Activated CD4-positive, alpha-beta T cell treated with anti-CD3 and anti-CD28 coated beads for 24 hours (primary cell): ENCODE measurements around the gene ZNF512B.
A peak's percentile ranks its signal among the peaks of the same experiment; 100 is the strongest.

Experiments used
- DNase-seq, 2 donors: peaks; one replicate each; pipeline ENCODE4 v3.0.0-alpha.2; 2020; ENCODE audit warnings: low read depth in 2 of 2

The ZNF512B gene

DNA sequence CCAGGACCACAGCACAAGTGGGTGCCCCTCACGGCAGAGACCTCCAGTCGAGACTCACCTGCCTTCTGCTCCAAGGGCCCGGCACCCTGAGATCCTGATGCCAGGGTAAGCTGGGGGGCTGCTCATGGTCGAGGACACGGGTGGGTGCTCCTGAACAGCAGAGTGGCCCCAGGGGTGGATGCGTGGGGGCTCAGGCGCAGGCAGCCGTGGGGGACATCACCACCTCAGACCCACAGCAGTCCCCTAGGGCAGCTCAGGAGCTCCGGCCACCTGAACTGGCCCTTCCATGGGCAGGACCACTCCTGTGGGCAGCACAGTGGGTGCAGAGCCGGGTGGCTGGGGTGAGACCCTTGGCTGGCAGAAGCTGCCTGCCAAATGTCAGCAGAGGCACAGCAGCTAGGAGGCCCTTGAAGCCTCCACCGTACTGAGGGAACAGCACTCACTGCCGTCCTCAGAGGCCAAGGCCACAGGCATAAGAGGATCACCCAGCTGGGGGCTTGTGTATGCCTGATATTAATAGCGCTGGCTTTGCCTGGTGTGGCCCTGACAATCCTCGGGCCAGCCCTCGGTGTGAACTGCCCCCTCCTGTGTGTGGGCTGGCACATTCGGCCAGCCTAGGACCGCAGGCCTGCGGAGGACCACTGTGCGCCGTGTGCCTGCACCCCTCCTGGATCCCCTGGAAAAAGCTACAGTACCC is 18.9 kb downstream of the ZNF512B start:
- DNase-seq = no peak

DNA sequence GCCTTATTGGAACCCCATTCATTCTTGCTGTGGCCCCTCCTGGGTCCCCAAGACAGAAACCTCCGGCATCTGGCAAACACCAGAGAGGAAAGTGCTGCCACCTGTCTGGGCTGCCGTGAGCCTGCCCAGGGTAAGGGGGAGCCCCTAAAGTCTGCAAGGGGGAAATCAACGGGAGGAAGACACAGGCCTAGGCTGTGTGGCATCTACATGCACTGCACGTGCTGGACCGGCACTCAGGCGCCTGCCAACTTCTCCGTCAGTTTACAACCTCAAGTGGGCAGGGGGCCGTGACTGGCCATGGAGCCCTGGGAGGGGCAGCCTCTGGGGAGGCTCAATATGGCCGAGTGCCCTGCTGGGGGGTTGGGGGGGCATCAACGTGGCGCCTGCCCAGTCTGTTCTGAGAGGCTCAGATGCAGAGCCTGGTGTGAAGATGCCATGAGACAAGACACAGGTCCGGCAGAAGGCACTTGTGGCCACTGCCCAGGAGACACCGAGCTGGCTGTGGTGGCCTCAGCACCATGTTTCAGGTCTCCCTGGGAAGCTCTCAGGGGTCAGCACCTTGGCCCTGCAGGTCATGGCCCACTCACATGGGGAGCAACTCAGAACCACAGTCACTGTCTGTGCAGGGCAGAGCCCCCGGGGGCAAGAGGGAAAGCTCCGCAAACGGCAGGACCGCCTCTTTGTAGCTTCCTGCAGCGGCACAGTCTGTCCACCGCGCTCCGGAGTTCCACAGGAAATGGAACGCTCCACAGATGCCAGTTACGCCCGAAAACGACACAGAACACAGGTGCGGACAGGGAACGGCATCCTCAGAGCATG is 21.9 kb downstream of the ZNF512B start:
- DNase-seq = no peak

DNA sequence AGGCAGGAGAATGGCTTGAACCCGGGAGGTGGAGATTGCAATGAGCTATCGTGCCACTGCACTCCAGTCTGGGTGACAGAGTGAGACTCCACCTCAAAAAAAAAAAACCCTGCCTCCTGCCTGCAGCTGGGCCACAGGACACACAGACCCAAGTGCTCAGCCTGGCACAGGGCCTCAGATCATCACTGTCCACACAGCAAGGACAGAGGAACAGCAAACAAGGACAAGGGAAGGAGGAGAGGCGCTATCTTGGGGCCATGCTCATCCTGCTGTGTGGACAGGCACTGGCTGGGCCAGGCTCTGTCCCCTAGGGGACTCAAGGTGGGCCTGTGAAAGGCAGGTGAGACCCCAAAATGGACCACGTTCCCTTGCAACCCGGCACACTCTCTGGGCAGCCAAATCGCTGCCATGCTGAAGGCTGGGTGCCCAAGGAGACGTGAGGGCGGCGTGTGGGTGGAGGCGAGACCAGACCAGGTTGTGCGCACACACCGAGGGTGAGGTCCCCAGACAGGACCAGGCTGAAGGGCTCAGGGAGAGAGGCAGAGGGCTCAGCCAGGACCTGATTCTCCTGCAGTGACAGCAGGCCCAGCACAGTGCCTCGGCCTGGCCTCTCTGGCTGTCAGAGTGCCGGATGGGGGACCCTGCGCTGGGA is 22.6 kb downstream of the ZNF512B start:
- DNase-seq = no peak

DNA sequence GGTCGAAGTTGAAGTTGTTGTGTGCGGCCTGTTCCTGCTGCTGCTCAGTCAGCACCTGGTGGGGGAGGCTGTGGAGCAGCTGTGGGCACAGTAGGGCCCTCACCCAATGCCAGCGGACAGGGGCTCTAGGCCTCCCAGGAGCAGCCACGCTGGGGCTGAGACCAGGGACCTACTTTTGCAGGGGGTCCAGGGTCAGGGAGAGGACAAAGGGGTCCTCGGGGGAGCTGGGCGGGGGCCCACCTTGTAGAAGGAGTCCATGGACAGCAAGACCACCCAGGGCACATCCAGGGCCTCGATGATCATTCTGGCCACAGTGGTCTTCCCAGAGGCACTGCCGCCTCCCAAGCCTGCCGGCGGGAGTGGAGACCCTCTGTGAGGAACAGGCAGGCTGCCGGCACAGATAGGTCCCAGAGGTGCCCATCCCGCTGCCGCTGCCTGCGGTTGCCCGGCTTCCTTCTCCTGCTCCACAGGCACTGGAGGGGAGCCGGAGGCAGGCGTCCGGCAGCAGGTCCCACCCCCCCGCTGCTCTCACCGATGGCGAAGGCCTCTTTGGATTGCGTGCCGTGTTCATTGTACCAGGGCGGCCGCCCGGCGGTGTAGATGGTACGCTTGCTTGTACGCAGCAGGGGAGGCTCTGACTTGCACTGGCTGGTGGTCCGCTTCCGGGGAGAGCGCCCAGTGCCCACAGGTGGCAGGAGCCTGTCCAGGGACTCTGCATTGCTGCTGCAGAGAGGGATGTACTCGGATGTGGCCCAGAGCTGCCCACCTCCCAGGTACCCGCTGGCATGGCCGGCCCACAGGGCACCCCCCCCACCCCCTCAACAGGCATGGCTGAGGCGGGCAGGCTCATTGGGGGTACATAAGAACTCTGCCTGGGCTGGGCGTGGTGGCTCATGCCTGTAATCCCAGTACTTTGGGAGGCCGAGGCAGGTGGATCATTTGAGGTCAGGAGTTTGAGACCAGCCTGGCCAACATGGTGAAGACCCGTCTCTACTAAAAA is 23.5 kb downstream of the ZNF512B start:
- no peak for DNase-seq

DNA sequence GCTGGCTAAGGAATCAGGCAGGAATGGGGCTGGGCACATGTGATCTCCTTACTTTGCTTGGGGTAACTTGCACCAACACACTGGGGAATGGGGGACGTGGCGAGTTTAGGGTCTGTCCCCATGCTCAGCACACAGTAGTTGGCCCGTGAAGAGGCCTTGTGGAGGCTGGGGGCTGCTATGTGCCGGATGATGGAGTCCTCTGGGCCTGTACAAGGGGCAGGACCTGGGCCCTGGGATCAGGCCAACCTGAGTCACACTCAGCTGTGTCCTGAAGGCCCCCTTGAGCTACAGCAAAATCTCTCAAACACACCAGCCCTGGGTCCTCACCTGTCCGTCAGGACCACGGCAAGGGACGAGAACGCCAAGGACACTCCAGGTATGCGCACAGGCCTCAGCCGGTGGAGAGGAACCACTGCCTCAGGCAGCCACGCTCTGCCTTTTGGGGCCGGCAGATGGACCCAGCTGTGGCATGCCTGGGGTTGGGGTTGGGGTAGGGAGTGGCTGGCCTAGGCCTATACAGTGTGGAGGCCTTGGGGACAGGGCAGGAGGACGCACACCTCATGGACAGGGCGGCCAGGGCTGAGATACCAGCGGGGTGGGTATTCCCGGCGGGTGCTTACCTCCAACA is 24.6 kb downstream of the ZNF512B start:
- no peak for DNase-seq

DNA sequence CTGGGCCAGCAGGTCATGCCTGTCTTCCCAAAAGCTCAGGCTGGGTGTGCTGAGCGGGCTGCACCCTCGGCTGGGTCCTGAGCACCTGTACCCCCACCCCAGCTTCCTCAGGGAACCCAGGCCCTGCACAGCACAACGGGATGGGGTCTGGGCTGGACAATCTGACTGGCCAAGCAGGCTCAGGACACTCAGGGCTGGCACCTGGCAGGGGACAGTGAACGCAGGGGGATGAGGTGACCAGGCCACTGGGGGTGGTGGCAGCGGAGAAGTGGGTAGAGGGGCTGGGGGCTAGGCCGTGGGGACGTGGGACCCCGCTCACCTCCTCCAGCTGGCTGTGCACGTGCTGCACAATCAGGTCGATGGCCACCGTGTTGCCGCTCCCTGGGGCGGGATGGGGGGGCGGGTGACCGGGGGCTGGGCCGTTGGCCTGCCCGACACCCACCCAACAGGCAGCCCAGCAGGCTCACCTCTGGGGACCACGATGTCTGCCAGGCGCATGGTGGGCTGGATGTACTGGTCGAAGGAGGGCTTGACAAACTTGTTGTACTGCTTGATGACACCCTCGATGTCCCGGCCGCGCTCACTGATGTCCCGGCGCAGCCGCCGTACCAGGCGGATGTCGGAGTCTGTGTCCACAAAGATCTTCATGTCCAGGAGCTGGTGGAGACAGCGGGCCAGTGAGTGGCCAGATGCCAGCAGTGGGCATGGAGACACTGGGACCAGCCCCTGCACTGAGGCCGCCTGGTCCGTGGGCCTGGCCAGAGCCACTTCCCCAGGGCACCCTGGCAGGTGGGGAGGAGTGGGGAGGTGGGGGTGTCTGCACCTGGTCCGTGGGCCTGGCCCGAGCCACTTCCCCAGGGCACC is 25.4 kb downstream of the ZNF512B start:
- no peak for DNase-seq

DNA sequence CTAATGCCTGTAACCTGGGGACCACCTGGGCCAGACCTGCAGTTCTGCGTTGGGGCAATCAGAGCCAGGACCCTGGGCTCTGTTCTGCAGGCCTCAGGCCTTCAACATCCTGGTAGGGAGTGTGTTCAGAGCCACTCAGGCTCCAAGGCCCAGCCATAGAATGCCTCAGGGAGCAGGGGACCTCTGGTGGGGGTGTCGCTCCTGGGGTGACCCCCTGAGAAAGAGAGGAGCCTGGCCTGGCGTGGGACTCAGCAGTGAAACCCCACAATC is 26.0 kb downstream of the ZNF512B start:
- no peak for DNase-seq

DNA sequence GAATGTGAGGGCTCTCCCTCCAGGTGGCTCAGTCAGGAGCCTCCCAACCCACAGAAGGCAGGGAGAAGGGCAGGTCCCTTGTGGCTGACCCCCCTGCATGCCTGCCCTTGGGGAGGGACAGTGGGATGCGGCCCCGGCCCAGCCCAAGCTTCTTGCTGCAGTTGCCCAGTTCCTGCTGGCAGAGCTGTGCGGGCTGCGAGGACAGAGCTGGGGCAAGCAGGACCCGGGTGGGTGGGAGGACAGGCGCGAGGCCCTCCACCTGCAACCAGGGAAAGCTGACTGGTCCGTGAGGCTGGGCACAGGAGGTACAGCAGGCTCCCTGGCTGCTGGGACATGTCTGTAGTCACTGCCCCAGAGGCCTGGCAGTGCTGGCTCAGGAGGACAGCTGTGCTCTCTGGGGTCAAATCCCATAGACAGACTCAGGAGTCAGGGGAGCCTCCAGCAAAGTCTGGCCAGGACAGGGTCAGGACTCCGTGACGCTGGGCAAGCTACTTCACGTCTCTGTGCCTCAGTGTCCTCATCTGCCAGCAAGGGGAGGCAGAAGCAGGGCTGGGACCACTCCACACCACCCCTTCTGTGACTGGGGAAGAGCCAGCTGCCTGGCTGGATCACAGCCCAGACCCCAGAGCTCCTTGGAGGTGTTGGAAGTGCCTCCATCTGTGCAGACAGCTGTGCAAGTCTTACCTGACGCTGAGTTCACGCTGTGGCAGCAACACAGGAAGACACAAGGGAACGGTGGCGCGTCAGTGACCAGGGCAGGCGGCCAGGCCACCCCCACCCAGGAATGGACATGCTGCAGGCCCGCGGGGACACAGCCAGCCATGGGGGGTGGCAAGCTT is 26.5 kb downstream of the ZNF512B start:
- no peak for DNase-seq

DNA sequence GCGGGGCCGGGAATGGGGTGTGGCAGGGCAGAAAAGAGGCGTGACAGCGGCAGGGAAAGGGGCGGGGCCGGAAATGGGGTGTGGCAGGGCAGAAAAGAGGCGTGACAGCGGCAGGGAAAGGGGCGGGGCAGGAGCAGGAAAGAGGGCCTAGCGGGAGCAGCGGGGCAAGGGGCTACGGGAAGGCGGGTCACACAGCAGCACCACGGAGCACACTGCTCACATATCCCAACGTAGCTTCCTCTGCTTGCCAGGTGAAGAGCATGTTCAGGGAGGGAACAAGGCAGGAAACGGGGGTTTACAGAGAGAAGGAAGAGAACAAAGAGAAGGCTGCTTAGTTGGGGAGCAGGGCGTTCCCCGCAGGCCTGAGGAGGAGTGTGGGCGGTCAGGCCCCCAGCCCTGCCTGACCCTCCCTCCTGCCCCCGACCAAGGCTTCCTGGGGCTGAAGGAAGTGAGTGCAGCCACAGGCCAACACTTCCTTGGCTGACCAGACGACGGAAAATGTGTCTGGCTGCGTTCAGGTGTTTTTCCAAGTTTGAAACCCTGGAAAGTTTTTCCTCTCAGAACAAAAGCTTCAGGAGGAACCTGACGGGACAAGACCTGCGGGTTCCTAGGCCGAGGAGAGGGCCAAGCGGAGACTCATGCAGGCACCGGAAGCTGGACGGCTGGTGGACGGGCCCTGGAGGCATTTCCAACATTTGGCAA is 27.3 kb downstream of the ZNF512B start:
- DNase-seq = no peak

DNA sequence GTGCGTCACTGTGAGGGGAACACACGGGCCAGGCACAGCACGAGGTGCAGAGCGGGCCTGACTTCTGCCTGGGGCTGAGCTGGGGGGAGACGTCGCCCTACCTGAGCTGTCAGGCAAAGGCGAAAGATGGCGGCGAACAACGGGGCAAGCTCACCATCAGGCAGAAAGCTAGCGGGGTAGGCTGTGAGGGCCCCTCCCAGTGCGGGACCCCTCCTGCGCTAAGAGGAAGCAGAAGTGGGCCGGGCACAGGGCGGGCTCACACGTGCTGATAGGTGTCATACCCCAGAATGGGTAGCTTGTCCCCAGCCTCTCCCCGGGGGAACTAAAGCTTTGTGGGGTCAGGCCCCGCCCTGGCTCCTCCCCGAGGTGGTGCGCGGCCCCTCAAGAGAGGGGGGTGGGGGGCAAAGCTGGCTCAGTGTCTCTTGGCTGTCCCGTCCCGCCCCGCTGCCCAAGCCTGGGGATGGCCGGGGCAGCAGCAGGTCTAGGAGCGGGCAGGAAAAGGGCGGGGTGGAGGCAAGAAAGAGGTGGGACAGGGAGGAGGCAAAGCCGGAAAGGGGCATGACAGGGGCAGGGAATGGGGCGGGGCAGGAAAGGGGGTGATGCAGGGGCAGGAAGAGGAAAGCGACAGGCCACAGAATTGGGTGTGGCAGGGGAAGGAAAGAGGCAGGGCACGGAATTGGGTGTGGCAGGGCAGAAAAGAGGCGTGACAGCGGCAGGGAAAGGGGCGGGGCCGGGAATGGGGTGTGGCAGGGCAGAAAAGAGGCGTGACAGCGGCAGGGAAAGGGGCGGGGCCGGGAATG is 28.2 kb downstream of the ZNF512B start:
- DNase-seq = peak; percentile 48 to 55

DNA sequence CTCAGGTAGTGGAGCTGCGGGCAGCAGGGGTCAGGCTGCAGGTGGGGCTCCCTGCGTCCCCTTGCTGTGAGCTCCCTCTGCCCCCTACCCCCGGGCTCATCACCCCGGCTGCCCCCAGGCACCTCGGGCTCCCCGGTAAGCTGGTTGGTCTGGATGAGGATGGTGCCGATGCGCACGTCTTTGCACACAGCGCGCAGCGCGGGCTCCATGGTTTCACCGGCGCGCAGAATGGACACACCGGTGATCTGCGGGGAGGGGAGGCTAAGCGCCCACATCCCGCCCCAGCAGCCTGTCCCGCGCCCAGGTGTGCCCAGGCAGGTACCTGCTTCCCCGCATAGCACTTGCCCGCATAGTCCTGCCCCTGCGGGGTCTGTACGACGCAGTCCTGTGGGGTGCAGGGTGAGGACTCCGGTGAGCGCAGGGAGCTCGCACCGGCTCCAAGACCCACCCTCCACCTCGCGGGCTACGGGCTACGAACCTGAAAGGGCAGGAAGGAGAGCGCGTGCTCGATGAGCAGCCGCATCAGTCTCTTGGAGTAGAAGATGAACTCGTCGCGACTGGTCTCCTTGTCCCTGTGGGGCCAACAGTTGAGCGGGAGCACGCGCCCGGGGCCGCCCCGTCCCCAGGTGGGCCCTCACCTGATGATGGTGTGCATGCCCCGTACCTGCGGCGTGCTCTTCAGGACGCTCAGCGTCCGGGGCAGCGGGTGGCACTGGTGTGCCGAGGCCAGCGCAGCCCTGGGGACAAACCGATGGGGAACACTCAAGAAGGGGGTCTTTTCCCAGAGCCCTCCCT is 29.1 kb downstream of the ZNF512B start:
- no peak for DNase-seq

DNA sequence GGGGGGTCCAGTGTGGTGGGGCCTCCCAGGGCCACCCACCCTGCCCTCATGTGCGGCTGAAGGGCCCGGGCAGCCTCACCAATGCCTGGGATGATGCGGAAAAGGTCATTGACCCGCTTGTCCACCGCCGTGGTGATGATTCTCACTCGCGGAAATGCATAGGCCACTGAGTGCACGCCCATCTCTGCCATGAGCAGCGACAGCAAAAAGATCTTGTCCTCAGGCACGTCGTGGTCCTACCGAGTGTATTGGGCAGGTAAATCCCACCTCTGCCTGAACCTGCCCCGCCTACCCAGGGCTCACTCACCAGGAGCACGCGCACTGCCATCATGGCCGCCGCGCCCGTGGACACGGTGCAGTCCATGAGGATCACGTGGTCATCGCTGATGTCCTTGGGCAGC is 29.7 kb downstream of the ZNF512B start:
- DNase-seq = no peak

DNA sequence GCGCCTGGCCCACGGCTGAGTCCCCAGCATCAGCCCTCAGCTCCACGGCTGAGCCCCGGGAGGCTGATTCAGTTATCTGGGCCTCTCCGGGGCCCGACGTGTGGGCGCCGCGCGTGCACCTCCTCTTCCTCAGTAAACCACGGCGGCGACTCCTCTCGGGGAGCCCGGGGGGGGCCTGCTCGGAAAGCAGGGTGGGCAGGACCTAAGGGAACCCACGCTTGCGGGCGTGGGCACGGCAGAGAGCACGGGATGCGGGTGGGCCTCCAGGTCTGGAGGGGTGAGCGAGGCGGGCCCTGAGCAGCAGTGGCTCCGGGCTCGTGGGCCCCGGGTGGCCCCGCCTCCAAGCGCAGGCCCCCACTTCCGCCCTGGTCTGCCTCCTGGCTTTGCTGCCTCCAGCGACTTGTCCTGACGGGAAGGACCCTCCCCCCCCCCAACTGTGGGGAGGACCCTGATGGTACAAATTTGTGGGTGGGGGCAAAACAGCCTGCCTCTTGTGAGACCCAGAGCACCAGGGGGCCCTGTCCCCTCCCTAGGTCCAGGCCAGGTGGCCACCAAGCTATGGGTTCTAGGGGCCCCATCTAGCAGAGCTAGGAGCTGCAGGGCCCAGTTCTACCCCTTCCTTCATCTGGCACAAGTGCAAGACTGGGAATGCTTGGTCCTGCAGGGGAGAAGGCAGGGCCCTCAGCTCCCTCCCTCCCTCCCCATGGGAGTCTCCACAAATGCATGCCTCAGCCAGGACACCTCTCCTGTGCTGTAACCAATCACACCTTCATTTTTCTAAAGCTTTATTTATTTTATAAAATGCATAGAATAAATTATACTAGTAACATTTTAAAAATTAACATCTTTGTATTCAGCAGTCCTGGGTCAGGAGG is 30.4 kb downstream of the ZNF512B start:
- DNase-seq = no peak

DNA sequence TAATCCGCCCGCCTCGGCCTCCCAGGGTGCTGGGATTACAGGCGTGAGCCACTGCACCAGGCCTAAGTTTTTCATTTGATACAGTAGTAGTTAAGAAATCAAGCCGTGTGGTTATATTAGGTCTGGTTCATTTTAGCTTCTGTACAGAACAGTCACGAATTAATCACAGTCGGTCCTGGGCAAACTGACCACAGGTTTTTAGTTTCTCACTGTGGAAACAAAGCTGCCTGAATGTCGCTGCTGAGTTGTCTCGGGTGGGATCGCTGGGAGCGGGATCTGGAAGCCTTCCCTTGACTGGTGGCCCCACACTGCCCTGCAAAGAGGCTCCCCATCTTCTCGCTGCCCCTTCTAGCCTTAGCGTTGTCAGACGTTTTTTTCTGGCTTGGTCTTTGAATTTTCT is 32.1 kb downstream of the ZNF512B start:
- no peak for DNase-seq

DNA sequence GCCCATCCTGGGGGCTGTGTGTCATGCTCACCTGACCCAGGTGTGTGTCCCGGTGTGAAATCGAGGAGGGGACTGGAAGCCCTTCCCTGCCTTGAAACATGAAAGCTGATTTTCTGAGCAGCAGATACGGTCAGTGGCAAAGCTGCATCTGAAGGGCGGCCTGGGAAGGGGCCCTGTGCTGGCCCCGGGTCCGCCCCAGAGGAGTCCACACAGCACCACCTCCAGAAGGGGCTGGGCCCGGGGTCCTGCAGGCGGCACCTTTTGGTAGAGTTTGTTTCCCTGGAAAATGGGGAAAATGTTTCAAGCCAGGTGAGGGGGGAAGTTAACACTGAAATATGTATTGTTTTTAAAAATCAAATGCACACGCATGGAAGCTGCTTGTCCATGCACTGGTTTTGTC is 34.3 kb downstream of the ZNF512B start:
- DNase-seq = no peak
